ENCODE results near the gene CHD8. TPM values are rescaled to one million over a fixed set of nuclear protein-coding genes. Genes with fewer than 3 reads are reported as not detected.

The CHD8 gene
- total and polyA plus RNA-seq, 10 of the 15 experiments (the other 5 are each of a cell fraction or from before 2014, with no cell fraction given), result 20.2 to 79.5 (median 35.5) TPM

- TF ChIP-seq ZBTB4 (CRISPR knock-in tag; IDR thresholded peaks at IDR 0.05) (no peak), RB1 (IDR thresholded peaks at IDR 0.05; ENCODE audit: borderline replicate concordance) (no peak), RFX5 (IDR thresholded peaks at IDR 0.05; ENCODE audit: low read depth, low read length) (no peak), STAT1 (conservative IDR thresholded peaks at IDR 0.05) (no peak), CBFB (IDR thresholded peaks at IDR 0.05; ENCODE audit: low read depth) (no peak), TBL1XR1 (IDR thresholded peaks at IDR 0.05; ENCODE audit: low read depth, low read length) (no peak)
- TF ChIP-seq, protein P1, sequence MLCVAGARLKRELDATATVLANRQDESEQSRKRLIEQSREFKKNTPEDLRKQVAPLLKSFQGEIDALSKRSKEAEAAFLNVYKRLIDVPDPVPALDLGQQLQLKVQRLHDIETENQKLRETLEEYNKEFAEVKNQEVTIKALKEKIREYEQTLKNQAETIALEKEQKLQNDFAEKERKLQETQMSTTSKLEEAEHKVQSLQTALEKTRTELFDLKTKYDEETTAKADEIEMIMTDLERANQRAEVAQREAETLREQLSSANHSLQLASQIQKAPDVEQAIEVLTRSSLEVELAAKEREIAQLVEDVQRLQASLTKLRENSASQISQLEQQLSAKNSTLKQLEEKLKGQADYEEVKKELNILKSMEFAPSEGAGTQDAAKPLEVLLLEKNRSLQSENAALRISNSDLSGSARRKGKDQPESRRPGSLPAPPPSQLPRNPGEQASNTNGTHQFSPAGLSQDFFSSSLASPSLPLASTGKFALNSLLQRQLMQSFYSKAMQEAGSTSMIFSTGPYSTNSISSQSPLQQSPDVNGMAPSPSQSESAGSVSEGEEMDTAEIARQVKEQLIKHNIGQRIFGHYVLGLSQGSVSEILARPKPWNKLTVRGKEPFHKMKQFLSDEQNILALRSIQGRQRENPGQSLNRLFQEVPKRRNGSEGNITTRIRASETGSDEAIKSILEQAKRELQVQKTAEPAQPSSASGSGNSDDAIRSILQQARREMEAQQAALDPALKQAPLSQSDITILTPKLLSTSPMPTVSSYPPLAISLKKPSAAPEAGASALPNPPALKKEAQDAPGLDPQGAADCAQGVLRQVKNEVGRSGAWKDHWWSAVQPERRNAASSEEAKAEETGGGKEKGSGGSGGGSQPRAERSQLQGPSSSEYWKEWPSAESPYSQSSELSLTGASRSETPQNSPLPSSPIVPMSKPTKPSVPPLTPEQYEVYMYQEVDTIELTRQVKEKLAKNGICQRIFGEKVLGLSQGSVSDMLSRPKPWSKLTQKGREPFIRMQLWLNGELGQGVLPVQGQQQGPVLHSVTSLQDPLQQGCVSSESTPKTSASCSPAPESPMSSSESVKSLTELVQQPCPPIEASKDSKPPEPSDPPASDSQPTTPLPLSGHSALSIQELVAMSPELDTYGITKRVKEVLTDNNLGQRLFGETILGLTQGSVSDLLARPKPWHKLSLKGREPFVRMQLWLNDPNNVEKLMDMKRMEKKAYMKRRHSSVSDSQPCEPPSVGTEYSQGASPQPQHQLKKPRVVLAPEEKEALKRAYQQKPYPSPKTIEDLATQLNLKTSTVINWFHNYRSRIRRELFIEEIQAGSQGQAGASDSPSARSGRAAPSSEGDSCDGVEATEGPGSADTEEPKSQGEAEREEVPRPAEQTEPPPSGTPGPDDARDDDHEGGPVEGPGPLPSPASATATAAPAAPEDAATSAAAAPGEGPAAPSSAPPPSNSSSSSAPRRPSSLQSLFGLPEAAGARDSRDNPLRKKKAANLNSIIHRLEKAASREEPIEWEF (IDR thresholded peaks at IDR 0.05; ENCODE audit: insufficient replicate concordance, low read depth, low read length), result no peak
Measured at GRCh38 chr14:21415329-21415728, 40.6 kb downstream of the CHD8 start (continued).

Data from GM12878 (cell line).